Endothelial cell of umbilical vein (primary cell): Measurements from ENCODE around the gene JSRP1. TPM values are rescaled to one million over a fixed set of nuclear protein-coding genes. Genes with fewer than 3 reads are reported as not detected.

Source experiments
- BruUV-seq: library from RNA; stranded (reverse); fragments of 400-500 nt; replicated peaks from 2 replicates; lab custom pipeline; 2021; lab: Mats Ljungman, UMichigan
- CTCF ChIA-PET: fragments of 300-600, 350-600 bp; sonication (Branson Sonifier 250); formaldehyde crosslinking; loops from one replicate; lab custom pipeline; 2021; ENCODE audit warnings: antibody characterized with exemption, inconsistent platforms; lab: Charles Lee
- POLR2A ChIA-PET: fragments of 300-600, 350-600 bp; sonication (Branson Sonifier 250); formaldehyde crosslinking; loops from one replicate; lab custom pipeline; 2021; ENCODE audit warnings: antibody characterized with exemption, inconsistent platforms; lab: Charles Lee
- DNase-seq: peaks from one replicate; pipeline ENCODE4 v3.0.0-alpha.2; 2011; ENCODE audit warnings: low read depth, low spot score
- FAIRE-seq: peaks from 2 replicates; lab custom pipeline; 2011; peaks lifted over from hg19 to GRCh38; lab: Jason Lieb, UNC
- H2AFZ ChIP-seq: 2 replicates; pipeline ENCODE4 v1.6.0; 2012; ENCODE audit warnings: low read depth, low read length, control low read depth, inconsistent platforms
- H3K27ac ChIP-seq: 2 replicates; pipeline ENCODE4 v1.5.1; 2011; ENCODE audit warnings: low read depth, mild to moderate bottlenecking, control low read depth, low read length, moderate library complexity; ENCODE audit not compliant: insufficient read depth
- H3K27me3 ChIP-seq, 2 experiments: 2 replicates each; pipeline versions ENCODE4 v1.6.0 to v1.6.1; 2011; ENCODE audit warnings: low read length in 2 of 2, mixed read lengths in 1 of 2; ENCODE audit not compliant: control insufficient read depth in 2 of 2, insufficient read depth in 2 of 2
- H3K36me3 ChIP-seq, 2 experiments: 2 replicates in 1 of 2; 3 replicates in 1 of 2; pipeline ENCODE4 v1.5.1; 2011; ENCODE audit warnings: low read length in 2 of 2, mild to moderate bottlenecking in 1 of 2, moderate library complexity in 1 of 2; ENCODE audit not compliant: control insufficient read depth in 2 of 2, insufficient read depth in 2 of 2; ENCODE audit errors: extremely low read depth in 1 of 2
- H3K4me1 ChIP-seq: 3 replicates; pipeline ENCODE4 v1.5.1; 2011; ENCODE audit warnings: mild to moderate bottlenecking, low read length; ENCODE audit not compliant: control insufficient read depth, insufficient read depth; ENCODE audit errors: extremely low read depth
- H3K4me2 ChIP-seq: 2 replicates; pipeline ENCODE4 v1.6.1; 2011; ENCODE audit warnings: low read length, control low read depth, mixed read lengths; ENCODE audit not compliant: insufficient read depth
- H3K4me3 ChIP-seq, 3 experiments: fragments of 200-600 bp in 1 of 3; sonication (generic), shearing (Covaris generic) in 1 of 3; replicated peaks in 1 of 3; 2 replicates each; pipeline ENCODE4 v1.5.1; 2011 to 2016; ENCODE audit warnings: control low read depth in 3 of 3, low read length in 3 of 3, mild to moderate bottlenecking in 2 of 3, inconsistent platforms in 1 of 3, low read depth in 1 of 3, moderate library complexity in 1 of 3; ENCODE audit not compliant: insufficient read depth in 1 of 3
- H3K79me2 ChIP-seq: 2 replicates; pipeline ENCODE4 v1.6.0; 2012; ENCODE audit warnings: low read length, inconsistent platforms; ENCODE audit not compliant: control insufficient read depth, insufficient read depth
- H3K9ac ChIP-seq: replicated peaks from 2 replicates; pipeline ENCODE3; 2011; ENCODE audit warnings: low read length, control low read depth; ENCODE audit not compliant: insufficient read depth; ENCODE audit errors: extremely low read depth
- H3K9me1 ChIP-seq: replicated peaks from 3 replicates; pipeline ENCODE4 v1.6.0; 2011; ENCODE audit warnings: mild to moderate bottlenecking, low read length; ENCODE audit not compliant: control insufficient read depth, insufficient read depth; ENCODE audit errors: extremely low read depth
- H3K9me3 ChIP-seq: replicated peaks from 2 replicates; pipeline ENCODE4 v1.5.1; 2012; ENCODE audit warnings: low read length, inconsistent platforms; ENCODE audit not compliant: control insufficient read depth, insufficient read depth
- H4K20me1 ChIP-seq: replicated peaks from 2 replicates; pipeline ENCODE3; 2011; ENCODE audit warnings: mild to moderate bottlenecking, low read length; ENCODE audit not compliant: control insufficient read depth, insufficient read depth; ENCODE audit errors: extremely low read depth
- CTCF ChIP-seq, 2 donors: IDR thresholded peaks; 1 replicate in 1 of 2; 2 replicates in 1 of 2; pipeline ENCODE4 v1.5.1; 2011; ENCODE audit warnings: low read length in 2 of 2, mild to moderate bottlenecking in 2 of 2, moderate library complexity in 2 of 2, control low read depth in 1 of 2, inconsistent platforms in 1 of 2, low read depth in 1 of 2; ENCODE audit not compliant: insufficient read depth in 1 of 2; ENCODE audit errors: extremely low read depth in 1 of 2
- EZH2 ChIP-seq: IDR thresholded peaks from 2 replicates; pipeline ENCODE4 v1.6.1; 2012; ENCODE audit warnings: borderline replicate concordance, low read depth, mild to moderate bottlenecking, moderate library complexity, low read length, inconsistent platforms; ENCODE audit not compliant: severe bottlenecking
- FOS ChIP-seq: IDR thresholded peaks from 2 replicates; pipeline ENCODE4 v1.6.1; 2011; ENCODE audit warnings: mild to moderate bottlenecking, low read length, moderate library complexity, borderline replicate concordance; ENCODE audit not compliant: insufficient read depth
- GATA2 ChIP-seq: IDR thresholded peaks from 2 replicates; pipeline ENCODE4 v1.7.0; 2011; ENCODE audit warnings: low read depth, mild to moderate bottlenecking, moderate library complexity, mixed read lengths, low read length; ENCODE audit not compliant: insufficient read length, insufficient read depth
- JUN ChIP-seq: IDR thresholded peaks from 2 replicates; pipeline ENCODE4 v1.6.1; 2011; ENCODE audit warnings: borderline replicate concordance, low read depth; ENCODE audit not compliant: insufficient read length, insufficient read depth
- MAX ChIP-seq: IDR thresholded peaks from 2 replicates; pipeline ENCODE4 v1.6.1; 2011; ENCODE audit not compliant: insufficient read depth, insufficient read length
- MYC ChIP-seq: IDR thresholded peaks from one replicate; pipeline ENCODE4 v1.6.1; 2011; ENCODE audit warnings: mild to moderate bottlenecking, low read depth, low read length
- POLR2A ChIP-seq: IDR thresholded peaks from 2 replicates; pipeline ENCODE4 v1.6.1; 2012; ENCODE audit warnings: low read depth, mild to moderate bottlenecking, control low read depth, low read length
- POLR2AphosphoS5 ChIP-seq: IDR thresholded peaks from 2 replicates; pipeline ENCODE4 v1.6.1; 2012; ENCODE audit warnings: low read depth, mild to moderate bottlenecking, control low read depth, low read length, moderate library complexity; ENCODE audit not compliant: insufficient read depth
- dilution Hi-C: fragments of 300-500 bp; cut with MboI; formaldehyde crosslinking; loops from one replicate; pipeline ENCODE4 v1.15.0; 2019; ENCODE audit warnings: low sequenced_read_pairs; ENCODE audit not compliant: extremely low pct_ligation_motif_present
- intact Hi-C: fragments of 100-400 bp; cut with micrococcal nuclease; formaldehyde crosslinking; loops from one replicate; pipeline ENCODE4 v1.10.0; 2022
- polyA plus RNA-seq, 4 experiments: library from polyadenylated mRNA; depleted of rRNA in 3 of 4; stranded (reverse) in 3 of 4; unstranded in 1 of 4; fragments of >200 nt; gene quantifications; 2 replicates each; pipeline versions ENCODE4 v1.2.1 to v1.2.3, GENCODE V29; 2011 to 2012; ENCODE audit warnings: missing spikeins in 1 of 4
- total RNA-seq: library from RNA; stranded (reverse); gene quantifications from 2 replicates; pipeline ENCODE4 v1.2.3, GENCODE V29; 2021

The JSRP1 gene
- total and polyA plus RNA-seq, 2 donors (not counting 3 experiments of a cell fraction or from before 2014, with no cell fraction given), result not detected

- peaks cover 9% of the 10 kb centered on the region for H3K4me1 ChIP-seq
- dilution Hi-C loops (no loop called here), intact Hi-C loops (no loop called here)
- no peak overlapping the region for H2AFZ ChIP-seq
- H3K9me1 ChIP-seq, result no peaks in the 10 kb centered on the region
- H3K4me2 ChIP-seq, result no peak overlapping the region
- H3K4me3 ChIP-seq, result no peak overlapping the region
- FAIRE-seq (no peak), DNase-seq (no peak)
- TF ChIP-seq EZH2 (no peak), MAX (no peak), CTCF (IDR thresholded peaks at IDR 0.05; ENCODE audit: extremely low read depth in 1 of 2, insufficient read depth in 1 of 2, low read depth in 1 of 2, low read length in 2 of 2) (no peak), FOS (no peak), POLR2AphosphoS5 (no peak), JUN (no peak), MYC (no peak), POLR2A (no peak), GATA2 (no peak)
- H3K9me3 ChIP-seq, result no peaks in the 10 kb centered on the region
- CTCF ChIA-PET, result interaction anchor here (1.0 to 1.3 kb wide), 2 partner anchors 109 to 331 kb away, joined by 3 read pairs; no protein-coding TSS in a partner anchor
- POLR2A ChIA-PET, result no interaction called here
- no peaks in the 10 kb centered on the region for H3K79me2 ChIP-seq
- H3K27ac ChIP-seq, result no peak overlapping the region
- H3K36me3 ChIP-seq, result no peaks in the 10 kb centered on the region
- no TSS peak for BruUV-seq
- peaks cover 2 to 6% of the 10 kb centered on the region in 2 experiments for H3K27me3 ChIP-seq
- H3K9ac ChIP-seq, result no peak overlapping the region
- no peaks in the 10 kb centered on the region for H4K20me1 ChIP-seq
These were observed 26.6 kb upstream of the JSRP1 start for GRCh38 chr19:2282862-2283237.
